H9 (cell line): ENCODE measurements around the gene CD4. TPM values are rescaled to one million over a fixed set of nuclear protein-coding genes. Genes with fewer than 3 reads are reported as not detected.

Source experiments
- DNase-seq: peaks from one replicate; pipeline ENCODE4 v3.0.0-alpha.2; 2017
- H2AFZ ChIP-seq: one replicate; pipeline ENCODE4 v1.6.1; 2013; ENCODE audit warnings: mild to moderate bottlenecking, low read length, control low read depth, moderate library complexity
- H2AK5ac ChIP-seq: 2 replicates; pipeline ENCODE4 v1.6.1; 2013; ENCODE audit warnings: low read length, control low read depth, mixed read lengths; ENCODE audit not compliant: insufficient read length
- H2BK120ac ChIP-seq: one replicate; pipeline ENCODE4 v1.6.1; 2013; ENCODE audit warnings: low read depth, mild to moderate bottlenecking, low read length, control low read depth, inconsistent platforms; ENCODE audit not compliant: poor library complexity, severe bottlenecking
- H2BK12ac ChIP-seq: 2 replicates; pipeline ENCODE4 v1.6.1; 2013; ENCODE audit warnings: low read length, control low read depth, mixed read lengths, low read depth; ENCODE audit not compliant: insufficient read length
- H2BK15ac ChIP-seq: 2 replicates; pipeline ENCODE4 v1.6.1; 2013; ENCODE audit warnings: low read depth, low read length, control low read depth
- H2BK20ac ChIP-seq: one replicate; pipeline ENCODE4 v1.6.1; 2013; ENCODE audit warnings: low read depth, mild to moderate bottlenecking, low read length, control low read depth, inconsistent platforms; ENCODE audit not compliant: poor library complexity, severe bottlenecking
- H2BK5ac ChIP-seq: 2 replicates; pipeline ENCODE4 v1.6.1; 2013; ENCODE audit warnings: low read length, control low read depth, mixed read lengths; ENCODE audit not compliant: insufficient read length
- H3K14ac ChIP-seq: 2 replicates; pipeline ENCODE4 v1.6.1; 2013; ENCODE audit warnings: low read length, control low read depth; ENCODE audit not compliant: insufficient read depth
- H3K18ac ChIP-seq: 2 replicates; pipeline ENCODE4 v1.6.1; 2013; ENCODE audit warnings: low read depth, mild to moderate bottlenecking, mixed read lengths, low read length, control low read depth; ENCODE audit not compliant: insufficient read length
- H3K23ac ChIP-seq: 2 replicates; pipeline ENCODE4 v1.6.1; 2013; ENCODE audit warnings: low read length, control low read depth, mixed read lengths, low read depth; ENCODE audit not compliant: insufficient read length
- H3K23me2 ChIP-seq: 2 replicates; pipeline ENCODE4 v1.6.1; 2013; ENCODE audit warnings: low read depth, mild to moderate bottlenecking, mixed read lengths, low read length, control low read depth; ENCODE audit not compliant: insufficient read length, poor library complexity, severe bottlenecking
- H3K27ac ChIP-seq: 2 replicates; pipeline ENCODE4 v1.5.1; 2013; ENCODE audit warnings: low read length, control low read depth, mixed read lengths, low read depth; ENCODE audit not compliant: insufficient read length
- H3K27me3 ChIP-seq: 2 replicates; pipeline ENCODE4 v1.6.1; 2013; ENCODE audit warnings: low read length, control low read depth, inconsistent platforms; ENCODE audit not compliant: insufficient read depth
- H3K4ac ChIP-seq: 2 replicates; pipeline ENCODE4 v1.6.1; 2013; ENCODE audit warnings: low read depth, mild to moderate bottlenecking, control low read depth, inconsistent platforms, low read length, moderate library complexity
- H3K4me1 ChIP-seq: 2 replicates; pipeline ENCODE4 v1.6.1; 2013; ENCODE audit warnings: low read length, control low read depth, inconsistent platforms; ENCODE audit not compliant: insufficient read depth
- H3K4me2 ChIP-seq: 2 replicates; pipeline ENCODE4 v1.6.1; 2013; ENCODE audit warnings: low read length, control low read depth, mixed read lengths; ENCODE audit not compliant: insufficient read length, insufficient read depth
- H3K56ac ChIP-seq: 2 replicates; pipeline ENCODE4 v1.6.1; 2013; ENCODE audit warnings: low read depth, mild to moderate bottlenecking, mixed read lengths, low read length, control low read depth; ENCODE audit not compliant: insufficient read length
- H3K79me1 ChIP-seq: 2 replicates; pipeline ENCODE4 v1.6.1; 2013; ENCODE audit warnings: low read depth, mild to moderate bottlenecking, moderate library complexity, low read length, control low read depth, inconsistent platforms; ENCODE audit not compliant: insufficient read depth, poor library complexity, severe bottlenecking
- H3K79me2 ChIP-seq: 2 replicates; pipeline ENCODE4 v1.6.1; 2013; ENCODE audit warnings: low read length, control low read depth, inconsistent platforms; ENCODE audit not compliant: insufficient read depth
- H3K9ac ChIP-seq: 2 replicates; pipeline ENCODE4 v1.6.1; 2013; ENCODE audit warnings: low read length, control low read depth, mixed read lengths; ENCODE audit not compliant: insufficient read length; ENCODE audit errors: extremely low read depth
- H3K9me3 ChIP-seq: one replicate; pipeline ENCODE4 v1.6.1; 2013; ENCODE audit warnings: low read depth, low read length, inconsistent platforms; ENCODE audit not compliant: control insufficient read depth
- H3T11ph ChIP-seq: one replicate; pipeline ENCODE4 v1.6.1; 2013; ENCODE audit warnings: mild to moderate bottlenecking, low read length, control low read depth, inconsistent platforms
- H4K20me1 ChIP-seq: one replicate; pipeline ENCODE4 v1.6.1; 2013; ENCODE audit not compliant: control insufficient read depth, insufficient read length, insufficient read depth
- H4K5ac ChIP-seq: 2 replicates; pipeline ENCODE4 v1.6.1; 2013; ENCODE audit warnings: low read depth, mild to moderate bottlenecking, mixed read lengths, low read length, control low read depth; ENCODE audit not compliant: insufficient read length
- H4K8ac ChIP-seq: replicated peaks from 2 replicates; pipeline ENCODE4 v1.6.1; 2013; ENCODE audit warnings: low read length, control low read depth, mixed read lengths, low read depth; ENCODE audit not compliant: insufficient read length
- H4K91ac ChIP-seq: 2 replicates; pipeline ENCODE4 v1.6.1; 2013; ENCODE audit warnings: low read depth, mild to moderate bottlenecking, moderate library complexity, mixed read lengths, low read length, control low read depth; ENCODE audit not compliant: insufficient read length
- H3K27ac Mint-ChIP-seq, 3 experiments: 2 replicates in 2 of 3; 3 replicates in 1 of 3; pipeline ENCODE4 v1.8.0; 2020 to 2021; ENCODE audit warnings: mixed read lengths in 3 of 3, mild to moderate bottlenecking in 1 of 3, moderate library complexity in 1 of 3
- H3K27me3 Mint-ChIP-seq: 2 replicates; pipeline ENCODE4 v1.8.0; 2021; ENCODE audit warnings: low read depth, mild to moderate bottlenecking, moderate library complexity, mixed read lengths
- H3K36me3 Mint-ChIP-seq, 3 experiments: 2 replicates in 2 of 3; 3 replicates in 1 of 3; pipeline ENCODE4 v1.8.0; 2020 to 2021; ENCODE audit warnings: low read depth in 3 of 3, mixed read lengths in 3 of 3; ENCODE audit not compliant: insufficient read depth in 1 of 3
- H3K4me1 Mint-ChIP-seq, 2 experiments: 2 replicates each; pipeline ENCODE4 v1.8.0; 2020; ENCODE audit warnings: mixed read lengths in 2 of 2
- H3K4me3 Mint-ChIP-seq, 2 experiments: 2 replicates in 1 of 2; 3 replicates in 1 of 2; pipeline ENCODE4 v1.8.0; 2020 to 2021; ENCODE audit warnings: mild to moderate bottlenecking in 2 of 2, mixed read lengths in 2 of 2, moderate library complexity in 1 of 2
- H3K9me3 Mint-ChIP-seq, 2 experiments: 2 replicates in 1 of 2; 3 replicates in 1 of 2; pipeline ENCODE4 v1.8.0; 2020; ENCODE audit warnings: mild to moderate bottlenecking in 2 of 2, mixed read lengths in 2 of 2, moderate library complexity in 1 of 2
- CTCF ChIP-seq: fragments of 200-600 bp; sonication (generic); conservative IDR thresholded peaks from 3 replicates; pipeline ENCODE4 v1.8.0; 2021; ENCODE audit warnings: antibody characterized with exemption, mild to moderate bottlenecking
- WGBS: extraction: QIAGEN DNeasy Blood & Tissue Kit; methylation state at CpG from one replicate; pipeline ENCODE4 v1.1.7; 2013; ENCODE audit warnings: missing lambda C conversion rate, low lambda C conversion rate, mixed read lengths; ENCODE audit not compliant: insufficient read length; ENCODE audit errors: extremely low coverage; 5-methylcytosine and 5-hydroxymethylcytosine counted together
- total RNA-seq: library from RNA; stranded (reverse); gene quantifications from 2 replicates; pipeline ENCODE4 v1.2.1, GENCODE V29; 2021

CD4 gene
- total RNA-seq, 1 experiment from 2014 or later: 1.1 TPM

- H3K4me3 Mint-ChIP-seq: no peak overlapping the region
- no peak overlapping the region for H3T11ph ChIP-seq
- no peak overlapping the region for H3K23ac ChIP-seq
- no peak overlapping the region for H3K56ac ChIP-seq
- H2BK20ac ChIP-seq: no peak overlapping the region
- no peak overlapping the region for H3K9ac ChIP-seq
- H2AK5ac ChIP-seq: no peak overlapping the region
- no peak overlapping the region for H3K4ac ChIP-seq
- H4K20me1 ChIP-seq: no peaks in the 10 kb centered on the region
- H2BK5ac ChIP-seq: no peak overlapping the region
- no peaks in the 10 kb centered on the region for H3K23me2 ChIP-seq
- no peak overlapping the region for H3K27ac Mint-ChIP-seq
- no peak overlapping the region for H4K91ac ChIP-seq
- H4K5ac ChIP-seq: no peak overlapping the region
- no peak overlapping the region for H2BK15ac ChIP-seq
- no peak for TF ChIP-seq CTCF
- no peaks in the 10 kb centered on the region for H3K79me1 ChIP-seq
- H3K9me3 Mint-ChIP-seq: no peaks in the 10 kb centered on the region
- WGBS: no CpG with 5 or more reads among the region's 4 CpGs
- DNase-seq: no peak
- H3K27me3 Mint-ChIP-seq: peaks cover 51% of the 10 kb centered on the region
- H3K27ac ChIP-seq: no peak overlapping the region
- no peaks in the 10 kb centered on the region; a peak in 1 of 7 replicates for H3K36me3 Mint-ChIP-seq
- H3K4me1 ChIP-seq: no peaks in the 10 kb centered on the region
- no peak overlapping the region for H4K8ac ChIP-seq
- no peak overlapping the region for H3K18ac ChIP-seq
- H3K9me3 ChIP-seq: no peaks in the 10 kb centered on the region
- no peak overlapping the region for H2AFZ ChIP-seq
- no peak overlapping the region; the same call in 1 of the 2 replicates for H3K14ac ChIP-seq
- no peaks in the 10 kb centered on the region for H3K79me2 ChIP-seq
- no peak overlapping the region for H2BK12ac ChIP-seq
- no peak overlapping the region for H2BK120ac ChIP-seq
- no peak overlapping the region for H3K4me2 ChIP-seq
- no peaks in the 10 kb centered on the region; the same call in 1 of the 2 replicates for H3K27me3 ChIP-seq
- H3K4me1 Mint-ChIP-seq: peaks cover 9 to 18% of the 10 kb centered on the region in 2 experiments
Observed at GRCh38 chr12:6796576-6796975, 7.2 kb downstream of the CD4 start.
